NCI-H2107 treated with DMSO at 0.1 percent for 48 hours (cell line): ENCODE measurements around the gene DPF1.
A peak's percentile ranks its signal among the peaks of the same experiment; 100 is the strongest.

Experiments
- DNase-seq: peaks from one replicate; lab custom pipeline; 2025; ENCODE audit not compliant: unreplicated experiment; lab: John Stamatoyannopoulos, UW

The DPF1 gene

GRCh38 chr19:38221919-38222830 is 1.8 kb downstream of the DPF1 start:
- no peak for DNase-seq

GRCh38 chr19:38221421-38221820 is 2.6 kb downstream of the DPF1 start:
- DNase-seq = no peak

GRCh38 chr19:38219221-38219620 is 4.8 kb downstream of the DPF1 start:
- no peak for DNase-seq

GRCh38 chr19:38218204-38218603 is 5.8 kb downstream of the DPF1 start:
- DNase-seq = no peak

GRCh38 chr19:38216785-38217641 is 7.0 kb downstream of the DPF1 start:
- DNase-seq = no peak

- DNase-seq = peak; percentile 6
Measured at GRCh38 chr19:38213911-38214625, 10.0 kb downstream of the DPF1 start.

GRCh38 chr19:38213469-38213868 is 10.6 kb downstream of the DPF1 start:
- no peak for DNase-seq

GRCh38 chr19:38211766-38212165 is 12.3 kb downstream of the DPF1 start:
- no peak for DNase-seq

- no peak for DNase-seq
Measured at GRCh38 chr19:38211151-38211591, 12.9 kb downstream of the DPF1 start.

- no peak for DNase-seq
Measured at GRCh38 chr19:38210458-38210987, 13.5 kb downstream of the DPF1 start.

- DNase-seq = peak; percentile 25
Measured at GRCh38 chr19:38209671-38210457, 14.2 kb downstream of the DPF1 start.

- DNase-seq = no peak
Measured at GRCh38 chr19:38209152-38209551, 14.9 kb downstream of the DPF1 start.

- no peak for DNase-seq
Measured at GRCh38 chr19:38208571-38208970, 15.5 kb downstream of the DPF1 start.

GRCh38 chr19:38207543-38207942 is 16.5 kb downstream of the DPF1 start:
- no peak for DNase-seq

GRCh38 chr19:38206928-38207327 is 17.1 kb downstream of the DPF1 start:
- DNase-seq = no peak

- no peak for DNase-seq
Measured at GRCh38 chr19:38206006-38206745, 17.8 kb downstream of the DPF1 start.

- DNase-seq = peak; percentile 12
Measured at GRCh38 chr19:38204728-38205127, 19.3 kb downstream of the DPF1 start.

- no peak for DNase-seq
Measured at GRCh38 chr19:38204096-38204495, 19.9 kb downstream of the DPF1 start.

GRCh38 chr19:38203197-38203596 is 20.8 kb downstream of the DPF1 start:
- no peak for DNase-seq
